SKM-1 treated with dmso at 0.1 percent for 144 hours (cell line): ENCODE data around the gene BMP2K.
A peak's percentile ranks its signal among the peaks of the same experiment; 100 is the strongest.
"Not testable (repeated sequence)": the region's sequence is repeated elsewhere in the genome, so short reads cannot be mapped to it uniquely, and the experiment has no call there.

ENCODE experiments used
- DNase-seq: peaks from one replicate; lab custom pipeline; 2025; ENCODE audit not compliant: unreplicated experiment; lab: John Stamatoyannopoulos, UW

Gene BMP2K

DNA sequence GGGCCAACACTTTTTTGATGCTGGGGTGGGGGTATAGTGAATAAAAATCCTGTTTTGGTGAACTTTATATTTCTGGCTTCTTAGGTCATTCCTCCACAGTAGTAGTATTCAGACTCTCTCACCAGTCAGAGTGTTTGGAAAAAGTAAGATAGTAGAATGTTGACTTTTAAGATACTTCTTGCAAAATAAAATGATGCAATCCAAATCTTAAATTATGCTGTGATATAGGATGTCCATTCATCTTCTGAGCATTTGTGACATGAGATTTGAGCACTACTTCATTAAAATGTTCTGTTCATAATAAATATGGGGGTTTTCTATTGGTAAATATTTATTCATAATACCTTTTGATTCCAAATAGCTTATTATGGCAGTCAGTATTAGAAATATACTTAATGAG, 70.1 kb downstream of the BMP2K start:
- DNase-seq = no peak

GRCh38 chr4:78862314-78862737, 86.2 kb downstream of the BMP2K start:
- no peak for DNase-seq

DNA sequence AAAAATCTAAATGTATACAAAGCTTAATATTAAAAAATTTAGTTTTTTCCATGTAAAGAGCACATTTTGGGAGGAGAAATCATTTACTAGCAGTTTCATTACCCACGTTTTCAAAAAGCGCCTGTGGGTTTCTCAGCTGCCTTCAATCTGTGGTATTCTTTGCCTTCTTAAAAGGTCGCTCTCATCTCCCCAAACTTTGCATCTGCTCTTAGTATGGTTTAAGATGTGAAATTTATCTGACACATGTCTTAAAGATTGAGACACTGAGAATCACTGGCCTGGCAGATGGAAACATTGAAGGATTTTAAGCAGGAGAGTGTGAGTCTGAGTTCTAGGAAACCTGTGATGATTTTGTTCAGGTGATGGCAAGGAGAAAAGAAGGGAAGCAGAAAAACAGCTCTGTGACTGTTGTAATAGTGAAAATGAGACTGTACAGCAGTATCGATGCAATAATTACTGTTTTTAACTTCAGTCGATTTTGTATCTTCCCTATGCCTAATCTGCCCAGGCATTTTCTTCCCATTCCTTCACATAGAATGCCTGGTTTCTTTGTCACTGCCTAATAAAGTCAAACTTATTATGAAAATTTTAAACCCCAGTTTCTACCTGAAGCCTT, 87.2 kb downstream of the BMP2K start:
- DNase-seq = no peak

- no peak for DNase-seq
Observed at GRCh38 chr4:78863991-78864390, 87.8 kb downstream of the BMP2K start.

- DNase-seq = peak; percentile 62
Observed at GRCh38 chr4:78864405-78865024, 88.4 kb downstream of the BMP2K start.

DNA sequence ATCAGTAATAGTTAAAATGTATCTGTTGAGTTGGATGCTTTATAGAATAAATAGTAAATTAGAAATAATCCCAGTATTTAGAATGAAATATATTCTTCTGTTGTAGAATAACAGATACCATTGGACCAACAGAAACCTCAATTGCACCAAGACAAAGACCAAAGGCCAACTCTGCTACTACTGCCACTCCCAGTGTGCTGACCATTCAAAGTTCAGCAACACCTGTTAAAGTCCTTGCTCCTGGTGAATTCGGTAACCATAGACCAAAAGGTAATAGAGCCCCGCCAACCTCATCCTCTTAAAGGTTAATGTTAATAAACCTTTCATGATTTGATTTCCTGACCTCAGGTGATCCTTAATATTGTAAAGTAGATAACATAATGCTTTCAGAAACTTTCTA, 89.3 kb downstream of the BMP2K start:
- no peak for DNase-seq

GRCh38 chr4:78868712-78869111, 92.6 kb downstream of the BMP2K start:
- not testable (repeated sequence) for DNase-seq

GRCh38 chr4:78870056-78870455, 93.9 kb downstream of the BMP2K start:
- no peak for DNase-seq

- DNase-seq = no peak
Observed at GRCh38 chr4:78876568-78877320, 100.6 kb downstream of the BMP2K start.

GRCh38 chr4:78878031-78878430, 101.9 kb downstream of the BMP2K start:
- no peak for DNase-seq

- no peak for DNase-seq
Observed at GRCh38 chr4:78880874-78881492, 104.8 kb downstream of the BMP2K start.

- no peak for DNase-seq
Observed at GRCh38 chr4:78885598-78885997, 109.4 kb downstream of the BMP2K start.

- DNase-seq = no peak
Observed at GRCh38 chr4:78889955-78890354, 113.8 kb downstream of the BMP2K start.

DNA sequence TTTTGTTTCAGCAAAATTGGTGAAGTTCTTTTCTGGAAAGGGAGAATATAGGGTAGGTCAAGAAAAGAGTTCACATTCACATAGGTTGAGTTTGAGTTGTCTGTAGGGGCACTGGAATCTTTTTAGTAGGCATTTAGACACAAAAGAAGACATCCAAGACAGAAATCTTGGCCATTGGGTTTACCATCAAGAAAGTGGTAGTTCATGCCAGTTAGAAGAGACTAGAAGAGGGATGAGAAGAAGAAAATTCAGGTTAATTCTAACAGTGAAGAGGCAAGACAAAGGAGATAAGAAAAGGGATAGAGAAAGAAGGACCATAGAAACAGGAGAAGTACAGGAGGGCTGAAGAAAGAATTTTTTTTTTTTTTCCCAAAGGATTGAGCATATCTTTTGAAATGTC, 123.2 kb downstream of the BMP2K start:
- DNase-seq = no peak

DNA sequence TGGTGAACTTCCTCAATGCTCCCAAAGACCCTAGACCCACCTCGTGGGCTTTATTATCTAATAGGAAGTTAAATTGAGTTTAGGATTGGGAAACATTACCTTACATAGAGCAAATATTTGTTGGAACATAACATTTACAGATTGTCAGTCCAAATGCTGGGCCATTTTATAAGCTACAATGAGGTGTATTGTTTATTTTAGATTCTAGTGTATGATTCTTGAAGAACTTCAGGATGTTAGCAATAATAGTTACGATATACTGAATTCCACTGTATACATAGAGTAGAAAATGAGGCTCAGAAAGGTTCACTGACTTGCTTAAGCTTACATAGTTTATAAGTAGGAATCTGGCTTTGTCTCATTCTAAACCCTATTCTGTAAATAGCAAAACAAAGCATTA, 125.7 kb downstream of the BMP2K start:
- no peak for DNase-seq

- no peak for DNase-seq
Observed at GRCh38 chr4:78902298-78902697, 126.1 kb downstream of the BMP2K start.

DNA sequence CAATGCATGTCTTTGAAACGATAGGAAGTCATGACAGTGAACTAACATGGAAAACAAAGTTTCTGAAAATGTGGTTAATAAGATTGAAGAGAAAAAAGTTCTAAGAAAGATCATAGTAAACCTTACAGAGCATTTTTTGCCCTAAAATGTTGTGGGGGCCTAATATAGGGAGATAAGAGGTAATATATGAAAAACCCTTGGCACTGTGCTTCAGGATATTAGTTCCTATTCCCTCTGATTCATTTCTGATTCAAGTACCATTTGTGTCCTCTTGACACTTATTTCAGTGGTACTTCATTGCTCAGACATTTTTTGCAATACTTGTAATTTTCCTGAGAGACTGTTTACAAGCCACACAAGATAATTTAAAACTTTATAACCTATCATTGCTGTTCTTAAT, 128.0 kb downstream of the BMP2K start:
- no peak for DNase-seq

GRCh38 chr4:78907638-78908037, 131.5 kb downstream of the BMP2K start:
- DNase-seq = no peak

GRCh38 chr4:78908974-78909373, 132.8 kb downstream of the BMP2K start:
- DNase-seq = not testable (repeated sequence)

DNA sequence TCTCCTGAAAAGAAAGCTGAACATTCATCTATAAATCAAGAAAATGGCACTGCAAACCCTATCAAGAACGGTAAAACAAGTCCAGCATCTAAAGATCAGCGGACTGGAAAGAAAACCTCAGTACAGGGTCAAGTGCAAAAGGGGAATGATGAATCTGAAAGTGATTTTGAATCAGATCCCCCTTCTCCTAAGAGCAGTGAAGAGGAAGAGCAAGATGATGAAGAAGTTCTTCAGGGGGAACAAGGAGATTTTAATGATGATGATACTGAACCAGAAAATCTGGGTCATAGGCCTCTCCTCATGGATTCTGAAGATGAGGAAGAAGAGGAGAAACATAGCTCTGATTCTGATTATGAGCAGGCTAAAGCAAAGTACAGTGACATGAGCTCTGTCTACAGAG, 134.5 kb downstream of the BMP2K start:
- no peak for DNase-seq

DNA sequence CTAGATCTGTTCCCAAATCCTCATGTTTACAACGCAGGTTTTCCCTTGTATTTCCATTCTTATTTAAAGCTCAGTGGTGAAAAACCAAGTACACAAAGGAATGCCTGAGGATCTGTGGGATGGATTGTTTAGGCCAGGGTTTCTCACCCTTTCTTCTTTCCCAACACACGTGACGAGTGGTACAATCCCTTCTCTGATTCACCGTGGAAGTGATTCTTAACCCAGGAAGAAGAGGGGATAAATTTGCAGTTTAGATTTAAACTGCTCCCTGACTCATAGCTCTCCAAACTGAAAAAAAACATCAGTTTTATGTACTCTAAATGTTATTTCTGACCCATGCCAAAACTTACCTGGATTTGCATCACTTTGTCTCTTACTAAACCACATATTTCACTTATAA, 146.1 kb downstream of the BMP2K start:
- no peak for DNase-seq
